ENCODE measurements around the gene NCSTN. TPM values are rescaled to one million over a fixed set of nuclear protein-coding genes. Genes with fewer than 3 reads are reported as not detected.

NCSTN gene
- total and polyA plus RNA-seq, 12 donors, result 48.3 to 113 (median 87.0) TPM

DNA sequence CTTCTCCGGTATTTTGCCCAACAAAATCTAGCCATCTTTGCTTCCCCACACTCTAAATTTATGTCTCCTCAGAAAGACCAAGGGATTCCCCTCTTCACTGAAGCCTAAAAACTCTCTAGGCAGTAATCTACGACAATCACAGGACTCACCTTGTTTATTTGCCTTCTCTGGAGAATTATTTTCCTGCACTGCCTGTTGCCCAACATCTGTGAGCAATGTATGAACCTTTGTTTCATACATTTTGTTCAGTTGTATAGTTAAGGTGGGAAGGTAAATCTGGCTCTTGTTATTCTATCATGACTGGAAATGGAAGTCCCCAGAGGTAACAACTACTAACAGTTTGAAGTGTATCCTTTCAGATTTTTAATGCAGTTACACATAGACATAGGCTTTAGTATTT is 2.3 kb upstream of the NCSTN start:
- DNase-seq, result no peak
- Histone ChIP-seq H3K4me3 (no peak overlapping the region), H3K27ac (peak overlapping the region in 1 of 5 donors; percentile 11), H3K36me3 (replicated peaks in 1 of 2) (peaks cover 0 to 41% of the 10 kb centered on the region in 2 donors), H3K9me3 (replicated peaks in 1 of 3) (no peaks in the 10 kb centered on the region), H3K27me3 (no peaks in the 10 kb centered on the region), H3K4me1 (replicated peaks in 1 of 2) (peaks cover 9 to 39% of the 10 kb centered on the region in 2 donors)
- intact Hi-C loops (cut with DNase I), result no loop called here
- TF ChIP-seq, protein P1, sequence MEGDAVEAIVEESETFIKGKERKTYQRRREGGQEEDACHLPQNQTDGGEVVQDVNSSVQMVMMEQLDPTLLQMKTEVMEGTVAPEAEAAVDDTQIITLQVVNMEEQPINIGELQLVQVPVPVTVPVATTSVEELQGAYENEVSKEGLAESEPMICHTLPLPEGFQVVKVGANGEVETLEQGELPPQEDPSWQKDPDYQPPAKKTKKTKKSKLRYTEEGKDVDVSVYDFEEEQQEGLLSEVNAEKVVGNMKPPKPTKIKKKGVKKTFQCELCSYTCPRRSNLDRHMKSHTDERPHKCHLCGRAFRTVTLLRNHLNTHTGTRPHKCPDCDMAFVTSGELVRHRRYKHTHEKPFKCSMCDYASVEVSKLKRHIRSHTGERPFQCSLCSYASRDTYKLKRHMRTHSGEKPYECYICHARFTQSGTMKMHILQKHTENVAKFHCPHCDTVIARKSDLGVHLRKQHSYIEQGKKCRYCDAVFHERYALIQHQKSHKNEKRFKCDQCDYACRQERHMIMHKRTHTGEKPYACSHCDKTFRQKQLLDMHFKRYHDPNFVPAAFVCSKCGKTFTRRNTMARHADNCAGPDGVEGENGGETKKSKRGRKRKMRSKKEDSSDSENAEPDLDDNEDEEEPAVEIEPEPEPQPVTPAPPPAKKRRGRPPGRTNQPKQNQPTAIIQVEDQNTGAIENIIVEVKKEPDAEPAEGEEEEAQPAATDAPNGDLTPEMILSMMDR (IDR thresholded peaks at IDR 0.05), result no peak
- no peak for TF ChIP-seq POLR2A (IDR thresholded peaks at IDR 0.05)
- WGBS, 4 donors, result 76 to 85% (median 80%) methylated on average over 2 of the region's 2 CpGs

DNA sequence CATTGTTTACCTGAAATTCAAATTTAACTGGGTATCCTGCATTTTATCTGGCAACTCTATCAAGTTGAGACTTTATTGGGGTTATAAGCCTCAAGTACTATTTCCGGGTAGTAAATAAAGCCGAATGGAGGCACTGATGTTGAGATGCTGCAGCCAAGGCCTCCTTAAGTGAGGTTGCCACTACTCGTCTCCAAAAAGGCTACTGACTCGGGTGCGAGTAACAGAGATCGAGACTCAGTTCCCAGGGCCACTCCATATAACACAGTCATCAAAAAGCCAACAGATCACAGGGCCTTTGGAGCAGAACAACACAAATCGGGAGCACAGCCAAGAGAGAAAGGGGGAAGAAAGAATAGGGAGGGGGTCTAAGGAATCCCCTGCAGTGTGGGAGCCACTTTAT is 657 bp upstream of the NCSTN start:
- WGBS, 4 donors, result 0% methylated on average over 7 of the region's 7 CpGs
- Histone ChIP-seq H3K36me3 (replicated peaks in 1 of 2) (peaks cover 0 to 32% of the 10 kb centered on the region in 2 donors), H3K4me1 (replicated peaks in 1 of 2) (peaks cover 9 to 39% of the 10 kb centered on the region in 2 donors), H3K9me3 (replicated peaks in 1 of 3) (no peaks in the 10 kb centered on the region), H3K4me3 (peak overlapping the region; percentile 59 to 96 (median 82)), H3K27ac (peak overlapping the region; percentile 63 to 93 (median 83)), H3K27me3 (no peaks in the 10 kb centered on the region)
- DNase-seq, result peak in 4 of 7 donors; percentile 14 to 29 (median 19)
- TF ChIP-seq, protein P1 (IDR thresholded peaks at IDR 0.05), result no peak
- no peak for TF ChIP-seq POLR2A (IDR thresholded peaks at IDR 0.05)
- intact Hi-C loops (cut with DNase I), result no loop called here

DNA sequence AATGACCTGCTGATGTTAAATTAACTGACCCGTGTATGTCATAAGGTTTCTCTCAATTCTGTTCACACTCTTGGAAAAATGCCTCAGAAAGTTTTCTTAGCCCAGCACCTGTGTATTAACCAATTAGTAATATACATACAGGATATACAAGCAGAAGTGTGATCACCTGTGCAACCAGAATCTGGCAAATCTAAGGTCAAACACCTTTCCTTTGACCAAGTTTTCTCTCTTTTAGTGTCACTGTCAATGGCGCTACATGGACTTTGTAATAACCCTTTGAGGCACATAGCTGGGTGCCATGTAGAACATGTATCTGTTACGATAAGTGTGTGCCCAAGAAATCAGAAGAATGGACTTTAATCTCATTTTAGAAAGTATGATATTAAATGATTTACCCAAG is 1.1 kb downstream of the NCSTN start:
- Histone ChIP-seq H3K9me3 (replicated peaks in 1 of 3) (no peaks in the 10 kb centered on the region), H3K36me3 (replicated peaks in 1 of 2) (peaks cover 0 to 31% of the 10 kb centered on the region in 2 donors), H3K4me1 (replicated peaks in 1 of 2) (peaks cover 9 to 39% of the 10 kb centered on the region in 2 donors), H3K27ac (no peak overlapping the region), H3K27me3 (no peaks in the 10 kb centered on the region), H3K4me3 (peak overlapping the region in 2 of 4 donors; percentile 75 to 96)
- no peak for DNase-seq
- 74 to 87% (median 82%) methylated on average over 3 of the region's 3 CpGs for WGBS, 4 donors
- intact Hi-C loops (cut with DNase I), result no loop called here
- no peak for TF ChIP-seq POLR2A (IDR thresholded peaks at IDR 0.05)
- TF ChIP-seq, protein P1 (IDR thresholded peaks at IDR 0.05), result no peak

DNA sequence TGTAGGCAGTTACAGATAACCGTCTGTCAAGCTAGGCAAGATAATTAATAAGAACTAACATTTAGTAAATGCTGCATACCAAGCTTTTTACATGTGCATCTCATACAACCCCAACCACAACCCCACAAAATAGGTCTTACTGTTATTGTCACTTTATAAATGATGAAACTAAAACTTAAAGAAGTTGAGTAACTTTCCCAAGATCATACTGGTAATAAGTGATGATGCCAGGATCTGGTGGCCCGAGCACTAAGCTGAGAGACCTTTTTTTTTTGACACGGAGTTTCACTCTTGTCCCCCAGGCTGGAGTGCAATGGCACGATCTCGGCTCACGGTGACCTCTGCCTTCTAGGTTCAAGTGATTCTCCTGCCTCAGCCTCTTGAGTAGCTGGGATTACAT is 1.8 kb downstream of the NCSTN start:
- 89 to 94% (median 92%) methylated on average over 6 of the region's 6 CpGs for WGBS, 4 donors
- TF ChIP-seq POLR2A (IDR thresholded peaks at IDR 0.05), result no peak
- TF ChIP-seq, protein P1 (IDR thresholded peaks at IDR 0.05), result no peak
- DNase-seq, result no peak
- peaks cover 0 to 31% of the 10 kb centered on the region in 2 donors for H3K36me3 ChIP-seq (replicated peaks in 1 of 2)
- intact Hi-C loops (cut with DNase I), result no loop called here
- peaks cover 9 to 32% of the 10 kb centered on the region in 2 donors for H3K4me1 ChIP-seq (replicated peaks in 1 of 2)
- H3K4me3 ChIP-seq, result no peak overlapping the region
- no peaks in the 10 kb centered on the region for H3K27me3 ChIP-seq
- H3K9me3 ChIP-seq (replicated peaks in 1 of 3), result no peaks in the 10 kb centered on the region
- no peak overlapping the region for H3K27ac ChIP-seq
